ENCODE results near the gene TMEM62.
"Not testable (repeated sequence)": the region's sequence is repeated elsewhere in the genome, so short reads cannot be mapped to it uniquely, and the experiment has no call there.

Gene TMEM62

DNA sequence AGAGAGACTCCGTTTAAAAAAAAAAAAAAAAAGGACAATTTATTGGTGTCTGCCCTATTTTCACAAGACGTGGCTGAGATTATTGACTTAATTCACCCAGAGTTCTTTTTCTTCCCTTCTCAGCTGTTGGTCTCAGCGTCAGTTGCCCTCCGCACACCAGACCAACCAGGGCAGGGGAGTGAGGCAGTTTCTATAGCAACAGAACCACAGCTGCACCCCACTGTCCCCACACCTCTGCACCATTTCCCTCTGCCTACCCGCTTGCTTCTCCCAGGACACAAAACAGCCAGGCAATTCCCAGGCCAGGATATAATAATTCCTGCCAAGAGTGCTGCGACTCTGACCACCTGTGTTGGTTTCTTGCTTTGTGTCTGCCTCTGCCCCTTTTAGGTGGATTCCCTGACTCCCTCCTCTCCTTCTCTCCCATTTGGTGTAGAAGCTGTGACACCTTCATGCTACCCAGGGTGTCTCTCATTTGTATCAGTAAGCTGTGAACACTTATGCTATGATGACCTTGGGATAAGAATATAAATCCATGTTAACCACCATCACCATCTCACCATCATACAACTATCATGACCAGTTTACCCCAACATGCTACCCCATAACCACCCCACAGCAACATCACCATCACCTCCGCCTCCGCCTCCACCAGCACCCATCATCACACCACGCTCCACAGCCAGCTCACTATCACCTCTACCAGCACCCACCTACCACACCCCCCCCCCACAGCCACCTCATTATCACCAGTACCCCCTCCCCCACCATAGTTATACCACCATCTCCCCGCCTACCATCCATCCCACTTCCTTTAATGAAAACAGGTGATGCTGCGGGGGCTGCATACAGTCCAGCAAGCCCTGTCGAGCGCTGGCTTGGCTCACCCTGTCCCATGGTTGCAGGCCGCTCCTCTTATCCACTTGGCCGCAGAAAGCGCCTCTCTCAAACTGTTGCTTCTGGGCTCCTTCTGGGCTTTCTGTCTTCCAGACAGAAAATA lies 86.8 kb downstream of the TMEM62 start:
- no peaks in the 10 kb centered on the region for H3K9me3 ChIP-seq (ENCODE audit: control insufficient read depth, insufficient read depth, low read depth, low read length)
- no peak overlapping the region for H3K4me3 ChIP-seq (ENCODE audit: low read depth, low read length)
- no peak overlapping the region for H3K9ac ChIP-seq (ENCODE audit: low read length)
- H3K27ac ChIP-seq (ENCODE audit: low read depth, low read length), result no peak overlapping the region
- peaks cover 3% of the 10 kb centered on the region; the same call in 1 of the 2 replicates for H3K4me1 ChIP-seq (ENCODE audit: control insufficient read depth, insufficient read depth, low read length)
- H3K27me3 ChIP-seq (ENCODE audit: control insufficient read depth, insufficient read depth, low read length), result no peaks in the 10 kb centered on the region
- no peaks in the 10 kb centered on the region for H3K36me3 ChIP-seq (ENCODE audit: control insufficient read depth, insufficient read depth, low read length)

DNA sequence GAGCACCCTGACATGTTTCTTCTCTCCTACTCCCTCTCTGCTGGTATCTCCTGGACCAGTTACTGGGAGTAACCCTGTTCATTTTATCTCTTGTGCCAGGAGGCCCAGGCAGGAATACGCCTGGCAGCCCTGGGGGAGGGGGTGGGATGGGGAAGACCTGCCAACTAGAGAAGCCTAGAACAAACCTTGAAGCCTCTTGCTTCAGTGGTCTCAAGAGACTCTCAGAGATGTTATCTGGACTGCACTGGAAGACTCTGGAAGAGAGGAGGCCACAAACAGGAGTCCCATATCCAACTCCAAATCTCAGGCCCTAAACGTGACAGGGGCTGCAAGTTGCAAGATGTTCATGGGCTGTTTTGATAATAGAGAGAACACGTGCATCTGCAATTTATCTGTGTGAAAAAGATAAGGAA lies 87.6 kb downstream of the TMEM62 start, which contains the start of gene EPB42:
Gene EPB42, minus strand, starts transcription at position 28 of the 413 bp plus-strand sequence. CDS start 193 bp downstream, outside the sequence.
- H3K4me3 ChIP-seq (ENCODE audit: low read depth, low read length), result no peak within 1 kb of the TSS
- H3K9me3 ChIP-seq (ENCODE audit: control insufficient read depth, insufficient read depth, low read depth, low read length), result no peaks in the 10 kb centered on the region
- H3K9ac ChIP-seq (ENCODE audit: low read length), result no peak within 1 kb of the TSS
- no peak within 1 kb of the TSS for H3K27ac ChIP-seq (ENCODE audit: low read depth, low read length)
- H3K27me3 ChIP-seq (ENCODE audit: control insufficient read depth, insufficient read depth, low read length), result no peaks in the 10 kb centered on the region
- H3K36me3 ChIP-seq (ENCODE audit: control insufficient read depth, insufficient read depth, low read length), result no peaks in the 10 kb centered on the region
- H3K4me1 ChIP-seq (ENCODE audit: control insufficient read depth, insufficient read depth, low read length), result peaks cover 3% of the 10 kb centered on the region; the same call in 1 of the 2 replicates

DNA sequence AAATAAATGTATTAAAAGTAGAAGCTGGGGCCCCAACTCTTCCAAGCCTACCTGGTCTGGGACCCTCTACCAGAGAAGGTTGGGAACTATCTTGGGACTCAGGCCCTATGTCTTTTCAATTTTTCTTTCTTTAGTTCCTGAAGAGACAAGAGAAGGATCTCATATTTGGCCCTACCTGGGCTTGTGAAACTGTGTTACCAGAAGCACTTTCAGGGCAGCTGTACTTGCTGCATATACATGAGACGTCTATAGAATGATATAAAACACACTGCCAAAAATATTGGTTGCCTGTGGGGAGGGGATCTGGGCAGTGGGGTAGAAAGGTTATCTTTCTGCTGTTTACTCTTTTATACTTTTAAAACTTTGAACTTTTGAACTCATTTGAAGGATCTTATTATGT lies 88.0 kb downstream of the TMEM62 start:
- no peak overlapping the region for H3K4me3 ChIP-seq (ENCODE audit: low read depth, low read length)
- no peak overlapping the region for H3K27ac ChIP-seq (ENCODE audit: low read depth, low read length)
- H3K36me3 ChIP-seq (ENCODE audit: control insufficient read depth, insufficient read depth, low read length), result no peaks in the 10 kb centered on the region
- peaks cover 3% of the 10 kb centered on the region; the same call in 1 of the 2 replicates for H3K4me1 ChIP-seq (ENCODE audit: control insufficient read depth, insufficient read depth, low read length)
- H3K9me3 ChIP-seq (ENCODE audit: control insufficient read depth, insufficient read depth, low read depth, low read length), result no peaks in the 10 kb centered on the region
- no peaks in the 10 kb centered on the region for H3K27me3 ChIP-seq (ENCODE audit: control insufficient read depth, insufficient read depth, low read length)
- H3K9ac ChIP-seq (ENCODE audit: low read length), result no peak overlapping the region

DNA sequence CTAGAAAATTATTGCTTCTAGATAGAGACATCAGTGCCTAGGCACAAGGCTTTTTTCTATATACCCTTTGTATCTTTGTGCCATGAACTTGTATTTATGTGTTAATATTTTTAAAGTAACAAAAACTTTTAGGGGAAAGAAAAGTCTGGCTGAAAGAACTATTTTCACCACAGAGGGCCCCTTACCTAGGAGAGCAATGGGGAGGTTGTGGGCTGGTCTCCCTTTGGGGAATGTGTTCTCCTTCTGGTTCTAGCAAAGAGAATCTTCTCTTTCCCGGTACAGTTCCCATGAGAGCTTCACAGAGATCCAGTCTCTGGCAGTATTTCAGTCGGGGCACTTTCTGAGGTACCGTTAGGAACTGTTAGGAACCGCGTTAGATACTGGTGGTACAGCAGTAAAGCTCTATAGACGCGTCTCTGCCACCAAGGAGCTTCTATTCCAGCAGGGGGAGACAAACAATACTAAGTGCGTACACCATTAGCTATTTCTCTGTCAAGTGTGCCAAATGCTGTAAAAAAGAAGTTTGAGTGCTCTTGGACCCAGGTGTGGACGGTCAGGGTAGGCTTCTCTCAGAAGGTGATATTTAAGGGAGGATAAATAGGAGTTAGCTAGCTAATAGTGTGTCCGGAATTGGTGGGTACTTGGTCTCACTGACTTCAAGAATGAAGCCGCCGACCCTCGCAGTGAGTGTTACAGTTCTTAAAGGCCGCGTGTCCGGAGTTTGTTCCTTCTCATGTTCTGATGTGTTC lies 92.0 kb downstream of the TMEM62 start:
- Histone ChIP-seq H3K4me3 (ENCODE audit: low read depth, low read length) (no peak overlapping the region), H3K36me3 (ENCODE audit: control insufficient read depth, insufficient read depth, low read length) (no peaks in the 10 kb centered on the region), H3K4me1 (ENCODE audit: control insufficient read depth, insufficient read depth, low read length) (no peaks in the 10 kb centered on the region), H3K27ac (ENCODE audit: low read depth, low read length) (no peak overlapping the region), H3K27me3 (ENCODE audit: control insufficient read depth, insufficient read depth, low read length) (no peaks in the 10 kb centered on the region), H3K9me3 (ENCODE audit: control insufficient read depth, insufficient read depth, low read depth, low read length) (no peaks in the 10 kb centered on the region), H3K9ac (ENCODE audit: low read length) (no peak overlapping the region)

DNA sequence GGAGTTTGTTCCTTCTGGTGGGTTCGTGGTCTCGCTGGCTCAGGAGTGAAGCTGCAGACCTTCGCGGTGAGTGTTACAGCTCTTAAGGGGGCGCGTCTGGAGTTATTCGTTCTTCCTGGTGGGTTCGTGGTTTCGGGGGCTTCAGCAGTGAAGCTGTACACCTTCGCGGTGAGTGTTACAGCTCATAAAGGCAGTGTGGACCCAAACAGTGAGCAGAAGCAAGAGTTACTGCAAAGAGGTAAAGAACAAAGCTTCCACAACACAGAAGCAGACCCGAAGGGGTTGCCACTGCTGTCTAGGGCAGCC lies 92.5 kb downstream of the TMEM62 start:
- not testable (repeated sequence) for H3K9me3 ChIP-seq (ENCODE audit: control insufficient read depth, insufficient read depth, low read depth, low read length); H3K4me1 ChIP-seq (ENCODE audit: control insufficient read depth, insufficient read depth, low read length); H3K9ac ChIP-seq (ENCODE audit: low read length); H3K36me3 ChIP-seq (ENCODE audit: control insufficient read depth, insufficient read depth, low read length); H3K4me3 ChIP-seq (ENCODE audit: low read depth, low read length); H3K27me3 ChIP-seq (ENCODE audit: control insufficient read depth, insufficient read depth, low read length); H3K27ac ChIP-seq (ENCODE audit: low read depth, low read length)

DNA sequence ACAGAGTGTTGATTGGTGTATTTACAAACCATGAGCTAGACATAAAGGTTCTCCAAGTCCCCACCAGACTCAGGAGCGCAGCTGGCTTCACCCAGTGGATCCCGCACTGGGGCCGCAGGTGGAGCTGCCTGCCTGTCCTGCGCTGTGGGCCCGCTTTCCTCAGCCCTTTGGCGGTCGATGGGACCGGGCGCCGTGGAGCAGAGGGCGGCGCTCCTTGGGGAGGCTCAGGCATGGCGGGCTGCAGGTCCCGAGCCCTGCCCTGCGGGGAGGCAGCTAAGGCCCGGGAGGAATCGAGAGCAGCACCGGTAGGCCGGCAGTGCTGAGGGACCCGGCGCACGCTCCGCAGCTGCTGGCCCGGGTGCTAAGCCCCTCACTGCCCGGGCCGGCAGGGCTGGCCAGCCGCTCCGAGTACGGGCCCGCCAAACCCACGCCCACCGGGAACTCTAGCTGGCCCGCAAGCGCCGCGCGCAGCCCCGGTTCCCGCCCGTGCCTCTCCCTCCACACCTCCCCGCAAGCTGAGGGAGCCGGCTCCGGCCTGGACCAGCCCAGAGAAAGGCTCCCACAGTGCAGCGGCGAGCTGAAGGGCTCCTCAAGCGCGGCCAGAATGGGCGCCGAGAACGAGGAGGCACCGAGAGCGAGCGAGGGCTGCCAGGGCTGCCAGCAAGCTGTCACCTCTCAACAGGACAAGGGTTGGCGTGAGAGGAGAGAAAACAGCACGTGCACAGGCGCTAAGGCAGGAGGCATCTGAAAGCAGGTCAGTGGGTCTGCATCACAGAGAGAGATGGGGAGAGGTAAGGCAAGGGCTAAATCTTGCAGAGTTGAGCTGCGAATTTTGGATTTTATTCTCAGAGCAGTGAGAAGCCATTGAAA lies 93.3 kb downstream of the TMEM62 start:
- Histone ChIP-seq H3K9me3 (ENCODE audit: control insufficient read depth, insufficient read depth, low read depth, low read length) (no peaks in the 10 kb centered on the region), H3K27ac (ENCODE audit: low read depth, low read length) (no peak overlapping the region), H3K4me3 (ENCODE audit: low read depth, low read length) (no peak overlapping the region), H3K4me1 (ENCODE audit: control insufficient read depth, insufficient read depth, low read length) (peaks cover 2% of the 10 kb centered on the region; the same call in 1 of the 2 replicates), H3K27me3 (ENCODE audit: control insufficient read depth, insufficient read depth, low read length) (no peaks in the 10 kb centered on the region), H3K9ac (ENCODE audit: low read length) (no peak overlapping the region), H3K36me3 (ENCODE audit: control insufficient read depth, insufficient read depth, low read length) (no peaks in the 10 kb centered on the region)

DNA sequence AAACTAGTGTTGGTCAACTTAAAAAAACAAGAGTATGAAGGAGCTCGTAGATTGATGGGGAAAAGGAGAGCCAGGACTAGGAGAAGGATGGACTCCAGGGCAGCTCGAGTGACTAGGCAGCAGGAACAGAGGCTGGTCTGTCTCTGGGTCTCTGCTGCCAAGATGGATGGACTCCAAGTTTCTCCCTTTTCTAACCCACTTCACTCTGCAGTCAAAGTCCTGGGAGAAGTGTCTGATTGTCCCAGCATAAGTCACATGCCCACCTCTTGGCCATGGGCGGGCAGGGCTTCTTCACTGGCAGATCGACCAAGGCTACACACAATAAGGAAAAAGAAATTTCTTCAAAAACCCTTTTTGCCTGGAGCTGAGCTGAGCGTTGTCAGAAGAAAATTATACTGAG lies 96.6 kb downstream of the TMEM62 start:
- Histone ChIP-seq H3K36me3 (ENCODE audit: control insufficient read depth, insufficient read depth, low read length) (no peaks in the 10 kb centered on the region), H3K9ac (ENCODE audit: low read length) (no peak overlapping the region), H3K27me3 (ENCODE audit: control insufficient read depth, insufficient read depth, low read length) (no peaks in the 10 kb centered on the region; the same call in 1 of the 2 replicates), H3K27ac (ENCODE audit: low read depth, low read length) (no peak overlapping the region), H3K9me3 (ENCODE audit: control insufficient read depth, insufficient read depth, low read depth, low read length) (no peaks in the 10 kb centered on the region), H3K4me1 (ENCODE audit: control insufficient read depth, insufficient read depth, low read length) (peaks cover 2% of the 10 kb centered on the region; the same call in 1 of the 2 replicates), H3K4me3 (ENCODE audit: low read depth, low read length) (no peak overlapping the region)

DNA sequence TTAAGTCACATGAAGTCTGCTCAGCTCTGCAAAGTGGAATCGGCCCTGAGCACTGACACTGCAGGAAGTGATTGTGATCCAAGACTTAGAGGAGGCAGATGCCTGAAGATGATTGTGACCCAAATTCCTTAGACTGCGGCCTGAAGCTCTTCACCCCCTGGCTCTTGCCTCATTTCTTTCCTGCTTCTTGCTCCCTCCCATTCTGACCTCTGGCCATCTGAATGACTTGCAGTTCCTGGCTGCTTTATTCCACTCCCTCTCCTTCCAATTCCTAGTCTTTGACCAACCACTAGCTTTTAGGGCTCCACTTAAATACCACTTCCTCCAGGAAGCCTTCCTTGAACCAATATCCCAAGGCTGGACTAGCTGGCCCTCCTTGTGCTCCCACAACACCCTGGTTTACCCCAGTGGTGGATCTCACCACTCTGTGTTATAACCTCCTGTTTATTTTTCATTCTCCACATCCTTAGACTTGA lies 97.3 kb downstream of the TMEM62 start:
- H3K4me3 ChIP-seq (ENCODE audit: low read depth, low read length), result no peak overlapping the region
- no peak overlapping the region for H3K9ac ChIP-seq (ENCODE audit: low read length)
- no peaks in the 10 kb centered on the region; the same call in 1 of the 2 replicates for H3K27me3 ChIP-seq (ENCODE audit: control insufficient read depth, insufficient read depth, low read length)
- no peaks in the 10 kb centered on the region for H3K9me3 ChIP-seq (ENCODE audit: control insufficient read depth, insufficient read depth, low read depth, low read length)
- no peak overlapping the region for H3K27ac ChIP-seq (ENCODE audit: low read depth, low read length)
- H3K4me1 ChIP-seq (ENCODE audit: control insufficient read depth, insufficient read depth, low read length), result peaks cover 2% of the 10 kb centered on the region; the same call in 1 of the 2 replicates
- no peaks in the 10 kb centered on the region for H3K36me3 ChIP-seq (ENCODE audit: control insufficient read depth, insufficient read depth, low read length)

DNA sequence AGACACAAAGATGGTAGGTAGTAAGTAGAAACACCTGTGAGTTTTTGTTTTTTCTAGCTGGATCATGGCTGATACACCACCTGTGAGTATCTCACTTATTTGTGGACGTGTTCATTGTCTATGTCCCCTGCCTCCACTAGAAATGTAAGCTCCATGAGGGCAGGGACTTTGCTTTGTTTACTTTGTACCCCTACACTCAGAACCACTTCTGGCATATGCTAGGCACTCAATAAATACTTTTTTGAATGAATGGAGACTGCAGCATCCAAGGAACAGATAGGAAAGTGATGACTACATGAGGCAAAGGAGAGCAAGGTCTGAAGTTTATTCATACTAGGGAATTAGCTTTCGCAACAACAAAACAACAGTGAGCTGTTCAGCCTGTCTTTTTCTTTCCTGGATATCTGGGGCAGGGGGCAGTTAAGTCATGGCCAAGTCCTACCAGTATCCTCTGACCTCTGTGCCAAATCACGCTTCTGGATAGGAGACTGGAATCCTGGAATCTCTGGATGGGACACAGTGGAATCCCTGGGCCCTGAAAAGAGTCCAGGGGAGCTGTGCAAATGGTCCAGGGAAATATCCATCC lies 99.0 kb downstream of the TMEM62 start:
- H3K27me3 ChIP-seq (ENCODE audit: control insufficient read depth, insufficient read depth, low read length), result no peaks in the 10 kb centered on the region; the same call in 1 of the 2 replicates
- no peak overlapping the region for H3K9ac ChIP-seq (ENCODE audit: low read length)
- H3K9me3 ChIP-seq (ENCODE audit: control insufficient read depth, insufficient read depth, low read depth, low read length), result no peaks in the 10 kb centered on the region
- no peak overlapping the region for H3K4me3 ChIP-seq (ENCODE audit: low read depth, low read length)
- peaks cover 2% of the 10 kb centered on the region; the same call in 1 of the 2 replicates for H3K4me1 ChIP-seq (ENCODE audit: control insufficient read depth, insufficient read depth, low read length)
- no peak overlapping the region for H3K27ac ChIP-seq (ENCODE audit: low read depth, low read length)
- no peaks in the 10 kb centered on the region for H3K36me3 ChIP-seq (ENCODE audit: control insufficient read depth, insufficient read depth, low read length)
